ENCODE data around the gene KIAA0753. TPM values are rescaled to one million over a fixed set of nuclear protein-coding genes. Genes with fewer than 3 reads are reported as not detected.

KIAA0753 gene
- total and polyA plus RNA-seq, 4 donors = 5.3 to 31.9 (median 12.8) TPM

GRCh38 chr17:6583411-6583810, 57.1 kb downstream of the KIAA0753 start:
- ATAC-seq (ENCODE audit: insufficient read depth, low FRiP score) = no peak
- 97 to 98% methylated on average over 4 of the region's 4 CpGs for WGBS, 2 donors
- DNase-seq = no peak

GRCh38 chr17:6580625-6581024, 59.9 kb downstream of the KIAA0753 start:
- Histone ChIP-seq H3K4me3 (no peak overlapping the region), H3K27ac (ENCODE audit: low read depth in 1 of 2, low read length in 1 of 2) (no peak overlapping the region), H3K4me1 (ENCODE audit: control insufficient read depth in 5 of 5, insufficient read depth in 5 of 5, low read length in 5 of 5) (peaks cover 0 to 4% (median 0%) of the 10 kb centered on the region in 5 donors), H3K36me3 (ENCODE audit: control insufficient read depth in 4 of 4, insufficient read depth in 4 of 4, low read length in 4 of 4) (peaks cover 11 to 48% (median 34%) of the 10 kb centered on the region in 4 donors), H3K27me3 (ENCODE audit: control insufficient read depth in 3 of 3, insufficient read depth in 3 of 3, low read length in 2 of 3) (no peaks in the 10 kb centered on the region), H3K9ac (ENCODE audit: insufficient read depth in 1 of 2, low read length in 2 of 2) (no peak overlapping the region), H3K9me3 (ENCODE audit: control insufficient read depth in 4 of 4, insufficient read depth in 3 of 4, low read length in 3 of 4) (no peaks in the 10 kb centered on the region)
- TF ChIP-seq CTCF (IDR thresholded peaks at IDR 0.05; ENCODE audit: control extremely low read depth, extremely low read depth) = no peak
- WGBS, 2 donors = 88 to 94% methylated on average over 9 of the region's 9 CpGs
- DNase-seq (no peak), ATAC-seq (ENCODE audit: insufficient read depth, low FRiP score) (no peak)

More at GRCh38 chr17:6583411-6583810, 57.1 kb downstream of the KIAA0753 start:
- Histone ChIP-seq H3K9me3 (ENCODE audit: control insufficient read depth in 4 of 4, insufficient read depth in 3 of 4, low read length in 3 of 4) (peaks cover 0 to 4% (median 0%) of the 10 kb centered on the region in 4 donors), H3K9ac (ENCODE audit: insufficient read depth in 1 of 2, low read length in 2 of 2) (no peak overlapping the region), H3K36me3 (ENCODE audit: control insufficient read depth in 4 of 4, insufficient read depth in 4 of 4, low read length in 4 of 4) (peaks cover 18 to 63% (median 50%) of the 10 kb centered on the region in 4 donors), H3K27me3 (ENCODE audit: control insufficient read depth in 3 of 3, insufficient read depth in 3 of 3, low read length in 2 of 3) (no peaks in the 10 kb centered on the region), H3K4me1 (ENCODE audit: control insufficient read depth in 5 of 5, insufficient read depth in 5 of 5, low read length in 5 of 5) (no peaks in the 10 kb centered on the region), H3K27ac (ENCODE audit: low read depth in 1 of 2, low read length in 1 of 2) (no peak overlapping the region), H3K4me3 (no peak overlapping the region)
- TF ChIP-seq CTCF (IDR thresholded peaks at IDR 0.05; ENCODE audit: control extremely low read depth, extremely low read depth) = no peak

- H3K27ac ChIP-seq (ENCODE audit: low read depth in 1 of 2, low read length in 1 of 2) = no peak overlapping the region
- TF ChIP-seq CTCF (IDR thresholded peaks at IDR 0.05; ENCODE audit: control extremely low read depth, extremely low read depth) = no peak
- ATAC-seq (ENCODE audit: insufficient read depth, low FRiP score) = no peak
- no peaks in the 10 kb centered on the region for H3K9me3 ChIP-seq (ENCODE audit: control insufficient read depth in 4 of 4, insufficient read depth in 3 of 4, low read length in 3 of 4)
- 80 to 98% methylated on average over 6 of the region's 6 CpGs for WGBS, 2 donors
- H3K27me3 ChIP-seq (ENCODE audit: control insufficient read depth in 3 of 3, insufficient read depth in 3 of 3, low read length in 2 of 3) = no peaks in the 10 kb centered on the region
- H3K4me3 ChIP-seq = no peak overlapping the region
- no peak overlapping the region for H3K9ac ChIP-seq (ENCODE audit: insufficient read depth in 1 of 2, low read length in 2 of 2)
- H3K4me1 ChIP-seq (ENCODE audit: control insufficient read depth in 5 of 5, insufficient read depth in 5 of 5, low read length in 5 of 5) = peaks cover 0 to 10% (median 4%) of the 10 kb centered on the region in 5 donors
- peaks cover 10 to 28% (median 20%) of the 10 kb centered on the region in 4 donors for H3K36me3 ChIP-seq (ENCODE audit: control insufficient read depth in 4 of 4, insufficient read depth in 4 of 4, low read length in 4 of 4)
- no peak for DNase-seq
These were observed 62.0 kb downstream of the KIAA0753 start for GRCh38 chr17:6578491-6578890.

GRCh38 chr17:6577686-6578263, 62.7 kb downstream of the KIAA0753 start:
- no peak for DNase-seq
- Histone ChIP-seq H3K9ac (ENCODE audit: insufficient read depth in 1 of 2, low read length in 2 of 2) (no peak overlapping the region), H3K9me3 (ENCODE audit: control insufficient read depth in 4 of 4, insufficient read depth in 3 of 4, low read length in 3 of 4) (no peaks in the 10 kb centered on the region), H3K27ac (ENCODE audit: low read depth in 1 of 2, low read length in 1 of 2) (no peak overlapping the region), H3K36me3 (ENCODE audit: control insufficient read depth in 4 of 4, insufficient read depth in 4 of 4, low read length in 4 of 4) (peaks cover 10 to 22% (median 16%) of the 10 kb centered on the region in 4 donors), H3K27me3 (ENCODE audit: control insufficient read depth in 3 of 3, insufficient read depth in 3 of 3, low read length in 2 of 3) (no peaks in the 10 kb centered on the region), H3K4me3 (no peak overlapping the region), H3K4me1 (ENCODE audit: control insufficient read depth in 5 of 5, insufficient read depth in 5 of 5, low read length in 5 of 5) (peaks cover 0 to 10% (median 4%) of the 10 kb centered on the region in 5 donors)
- no peak for TF ChIP-seq CTCF (IDR thresholded peaks at IDR 0.05; ENCODE audit: control extremely low read depth, extremely low read depth)
- 91% methylated on average over 7 of the region's 7 CpGs for WGBS, 2 donors
- no peak for ATAC-seq (ENCODE audit: insufficient read depth, low FRiP score)
